ENCODE measurements around the gene C4A.

GRCh38 chr6:31963921-31964320, 17.9 kb upstream of the C4A start:
- TF ChIP-seq CTCF (IDR thresholded peaks at IDR 0.05) (no peak), POLR2A (IDR thresholded peaks at IDR 0.05) (no peak)
